ENCODE measurements around the gene SPATA20.

SPATA20 gene

DNA sequence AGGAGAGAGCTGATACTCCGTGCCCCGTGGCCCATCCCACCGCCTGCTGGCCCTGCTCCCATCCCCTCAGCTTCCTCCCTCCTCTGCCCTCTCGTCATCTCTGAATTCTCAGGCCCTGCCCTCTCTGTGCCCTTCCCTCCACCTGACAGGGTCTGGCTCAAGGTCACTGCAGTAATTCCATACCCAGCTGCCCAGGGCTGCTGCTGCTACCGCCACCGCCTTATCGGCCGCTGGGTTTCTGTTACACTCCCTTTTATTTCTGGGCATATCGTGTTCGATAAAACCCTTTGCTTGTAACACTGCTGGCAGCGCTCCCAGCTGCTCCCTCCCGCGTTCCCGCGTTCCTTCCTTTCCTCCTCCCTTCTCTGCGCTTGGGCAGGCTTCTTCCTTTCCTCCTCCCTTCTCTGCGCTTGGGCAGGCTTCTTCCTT lies 13.2 kb upstream of the SPATA20 start (continued):
- TF ChIP-seq, protein P1, sequence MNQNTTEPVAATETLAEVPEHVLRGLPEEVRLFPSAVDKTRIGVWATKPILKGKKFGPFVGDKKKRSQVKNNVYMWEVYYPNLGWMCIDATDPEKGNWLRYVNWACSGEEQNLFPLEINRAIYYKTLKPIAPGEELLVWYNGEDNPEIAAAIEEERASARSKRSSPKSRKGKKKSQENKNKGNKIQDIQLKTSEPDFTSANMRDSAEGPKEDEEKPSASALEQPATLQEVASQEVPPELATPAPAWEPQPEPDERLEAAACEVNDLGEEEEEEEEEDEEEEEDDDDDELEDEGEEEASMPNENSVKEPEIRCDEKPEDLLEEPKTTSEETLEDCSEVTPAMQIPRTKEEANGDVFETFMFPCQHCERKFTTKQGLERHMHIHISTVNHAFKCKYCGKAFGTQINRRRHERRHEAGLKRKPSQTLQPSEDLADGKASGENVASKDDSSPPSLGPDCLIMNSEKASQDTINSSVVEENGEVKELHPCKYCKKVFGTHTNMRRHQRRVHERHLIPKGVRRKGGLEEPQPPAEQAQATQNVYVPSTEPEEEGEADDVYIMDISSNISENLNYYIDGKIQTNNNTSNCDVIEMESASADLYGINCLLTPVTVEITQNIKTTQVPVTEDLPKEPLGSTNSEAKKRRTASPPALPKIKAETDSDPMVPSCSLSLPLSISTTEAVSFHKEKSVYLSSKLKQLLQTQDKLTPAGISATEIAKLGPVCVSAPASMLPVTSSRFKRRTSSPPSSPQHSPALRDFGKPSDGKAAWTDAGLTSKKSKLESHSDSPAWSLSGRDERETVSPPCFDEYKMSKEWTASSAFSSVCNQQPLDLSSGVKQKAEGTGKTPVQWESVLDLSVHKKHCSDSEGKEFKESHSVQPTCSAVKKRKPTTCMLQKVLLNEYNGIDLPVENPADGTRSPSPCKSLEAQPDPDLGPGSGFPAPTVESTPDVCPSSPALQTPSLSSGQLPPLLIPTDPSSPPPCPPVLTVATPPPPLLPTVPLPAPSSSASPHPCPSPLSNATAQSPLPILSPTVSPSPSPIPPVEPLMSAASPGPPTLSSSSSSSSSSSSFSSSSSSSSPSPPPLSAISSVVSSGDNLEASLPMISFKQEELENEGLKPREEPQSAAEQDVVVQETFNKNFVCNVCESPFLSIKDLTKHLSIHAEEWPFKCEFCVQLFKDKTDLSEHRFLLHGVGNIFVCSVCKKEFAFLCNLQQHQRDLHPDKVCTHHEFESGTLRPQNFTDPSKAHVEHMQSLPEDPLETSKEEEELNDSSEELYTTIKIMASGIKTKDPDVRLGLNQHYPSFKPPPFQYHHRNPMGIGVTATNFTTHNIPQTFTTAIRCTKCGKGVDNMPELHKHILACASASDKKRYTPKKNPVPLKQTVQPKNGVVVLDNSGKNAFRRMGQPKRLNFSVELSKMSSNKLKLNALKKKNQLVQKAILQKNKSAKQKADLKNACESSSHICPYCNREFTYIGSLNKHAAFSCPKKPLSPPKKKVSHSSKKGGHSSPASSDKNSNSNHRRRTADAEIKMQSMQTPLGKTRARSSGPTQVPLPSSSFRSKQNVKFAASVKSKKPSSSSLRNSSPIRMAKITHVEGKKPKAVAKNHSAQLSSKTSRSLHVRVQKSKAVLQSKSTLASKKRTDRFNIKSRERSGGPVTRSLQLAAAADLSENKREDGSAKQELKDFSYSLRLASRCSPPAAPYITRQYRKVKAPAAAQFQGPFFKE (tag by site-specific recombination; IDR thresholded peaks at IDR 0.05; ENCODE audit: borderline replicate concordance) = no peak
- TF ChIP-seq ZNF658 (tag by site-specific recombination; IDR thresholded peaks at IDR 0.05) = no peak
- TF ChIP-seq, protein P2, sequence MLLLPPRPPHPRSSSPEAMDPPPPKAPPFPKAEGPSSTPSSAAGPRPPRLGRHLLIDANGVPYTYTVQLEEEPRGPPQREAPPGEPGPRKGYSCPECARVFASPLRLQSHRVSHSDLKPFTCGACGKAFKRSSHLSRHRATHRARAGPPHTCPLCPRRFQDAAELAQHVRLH (tag by site-specific recombination; IDR thresholded peaks at IDR 0.05) = no peak
- TF ChIP-seq BCL11A (tag by site-specific recombination; IDR thresholded peaks at IDR 0.05; ENCODE audit: low read depth) = 0 out of 2 replicates have a peak, but pooled peaks have one; percentile 55
- TF ChIP-seq ZNF202 (tag by site-specific recombination; IDR thresholded peaks at IDR 0.05; ENCODE audit: borderline replicate concordance) = no peak
- peak; percentile 29; the same call in 1 of the 2 replicates for TF ChIP-seq ZBTB8A (tag by site-specific recombination; IDR thresholded peaks at IDR 0.05)
- TF ChIP-seq TRIM28 (IDR thresholded peaks at IDR 0.05; ENCODE audit: borderline replicate concordance, low read length) = no peak
- TF ChIP-seq ZNF423 (tag by site-specific recombination; IDR thresholded peaks at IDR 0.05) = no peak
- TF ChIP-seq ZNF133 (tag by site-specific recombination; IDR thresholded peaks at IDR 0.05) = no peak
- TF ChIP-seq ZNF558 (tag by site-specific recombination; IDR thresholded peaks at IDR 0.05) = no peak
- 0 out of 2 replicates have a peak, but pooled peaks have one; percentile 41 for TF ChIP-seq KLF16 (tag by site-specific recombination; IDR thresholded peaks at IDR 0.05)
- TF ChIP-seq ZNF114 (tag by site-specific recombination; IDR thresholded peaks at IDR 0.05) = no peak
- TF ChIP-seq ZNF23 (tag by site-specific recombination; IDR thresholded peaks at IDR 0.05; ENCODE audit: borderline replicate concordance) = no peak
- TF ChIP-seq ZNF10 (tag by site-specific recombination; IDR thresholded peaks at IDR 0.05) = no peak
- TF ChIP-seq ZNF510 (tag by site-specific recombination; IDR thresholded peaks at IDR 0.05; ENCODE audit: insufficient replicate concordance) = no peak
- TF ChIP-seq ZNF404 (tag by site-specific recombination; IDR thresholded peaks at IDR 0.05) = no peak
- no peak for TF ChIP-seq ZNF350 (tag by site-specific recombination; IDR thresholded peaks at IDR 0.05)
- no peak; the same call in 1 of the 2 replicates for TF ChIP-seq SP3 (tag by site-specific recombination; IDR thresholded peaks at IDR 0.05)
- no peak for TF ChIP-seq ZNF837 (tag by site-specific recombination; IDR thresholded peaks at IDR 0.05)
- TF ChIP-seq ZNF324 (tag by site-specific recombination; IDR thresholded peaks at IDR 0.05) = no peak
- TF ChIP-seq ZNF175 (tag by site-specific recombination; IDR thresholded peaks at IDR 0.05) = no peak
- no peak for TF ChIP-seq KLF10 (tag by site-specific recombination; IDR thresholded peaks at IDR 0.05)
- no peak for TF ChIP-seq GLIS1 (tag by site-specific recombination; IDR thresholded peaks at IDR 0.05)
- TF ChIP-seq HOXC10 (CRISPR knock-in tag; IDR thresholded peaks at IDR 0.05) = no peak
- no peak for TF ChIP-seq ZNF426 (tag by site-specific recombination; IDR thresholded peaks at IDR 0.05)

Measured in HEK293 (cell line).